ENCODE results near the gene FREM1. TPM values are rescaled to one million over a fixed set of nuclear protein-coding genes. Genes with fewer than 3 reads are reported as not detected.

Gene FREM1
- total and polyA plus RNA-seq, 2 donors (not counting 1 experiment from before 2014, with no cell fraction given), result not detected

DNA sequence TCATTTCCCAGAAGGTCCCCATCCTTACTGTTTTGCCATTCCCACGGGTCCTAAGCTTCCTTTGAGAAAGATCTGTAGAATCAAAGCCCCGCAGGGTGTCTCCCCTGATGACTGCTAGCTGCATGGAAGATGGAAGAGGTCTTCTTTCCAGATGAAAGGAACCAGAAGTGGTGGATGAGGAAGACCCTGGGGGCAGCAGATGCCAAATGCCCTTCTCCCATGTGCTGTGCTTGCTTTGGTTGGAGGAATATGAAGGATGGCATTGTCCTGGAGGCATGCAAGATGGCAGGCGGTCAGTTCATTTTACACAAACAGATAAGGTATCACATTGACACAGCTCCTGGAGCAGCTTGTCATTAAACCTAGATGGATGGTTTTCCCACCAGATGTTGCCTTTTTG is 161.9 kb downstream of the FREM1 start:
- intact Hi-C loops (cut with micrococcal nuclease), result no loop called here
- Histone ChIP-seq H3K4me1 (ENCODE audit: control insufficient read depth in 2 of 2, insufficient read depth in 2 of 2, low read length in 2 of 2) (no peaks in the 10 kb centered on the region), H3K4me2 (replicated peaks; ENCODE audit: low read depth, low read length, poor library complexity, severe bottlenecking) (no peak overlapping the region), H3K27me3 (replicated peaks in 1 of 4; ENCODE audit: control extremely low read depth in 1 of 4, control insufficient read depth in 3 of 4, insufficient read depth in 4 of 4, low read length in 3 of 4) (peaks cover 0 to 7% (median 0%) of the 10 kb centered on the region in 4 experiments), H3K27ac (ENCODE audit: low read length in 2 of 2) (no peak overlapping the region), H4K20me1 (ENCODE audit: control insufficient read depth, insufficient read depth, low read length, poor library complexity, severe bottlenecking) (no peaks in the 10 kb centered on the region), H3K9me3 (ENCODE audit: control extremely low read depth in 1 of 3, control insufficient read depth in 2 of 3, insufficient read depth in 1 of 3, low read length in 2 of 3) (no peaks in the 10 kb centered on the region), H3K9ac (ENCODE audit: low read length) (no peak overlapping the region), H3K4me3 (ENCODE audit: control extremely low read depth in 1 of 5, extremely low read depth in 1 of 5, insufficient read depth in 1 of 5, low read depth in 2 of 5, low read length in 4 of 5) (no peak overlapping the region), H3K36me3 (replicated peaks in 1 of 2; ENCODE audit: control extremely low read depth in 1 of 2, control insufficient read depth in 1 of 2, extremely low read depth in 1 of 2, insufficient read depth in 2 of 2, low read length in 1 of 2) (no peaks in the 10 kb centered on the region), H2AFZ (ENCODE audit: insufficient read depth, low read depth, low read length, poor library complexity, severe bottlenecking) (no peak overlapping the region), H3K79me2 (ENCODE audit: control insufficient read depth, insufficient read depth, low read length) (no peaks in the 10 kb centered on the region)
- Mint-ChIP-seq H3K4me1 (peaks cover 4% of the 10 kb centered on the region), H3K4me3 (no peak overlapping the region), H3K27me3 (peaks cover 47% of the 10 kb centered on the region), H3K9me3 (ENCODE audit: insufficient read depth) (peaks cover 2% of the 10 kb centered on the region), H3K27ac (no peak overlapping the region)
- DNase-seq, result no peak
- WGBS (ENCODE audit: insufficient coverage), result 92% methylated on average over 2 of the region's 3 CpGs
- ChIA-PET POLR2A (no interaction called here), CTCF (interaction anchor here (0.6 to 0.9 kb wide), 2 partner anchors 22 to 87 kb away, joined by 3 to 4 read pairs; no protein-coding TSS in a partner anchor)
- TF ChIP-seq, protein P1, sequence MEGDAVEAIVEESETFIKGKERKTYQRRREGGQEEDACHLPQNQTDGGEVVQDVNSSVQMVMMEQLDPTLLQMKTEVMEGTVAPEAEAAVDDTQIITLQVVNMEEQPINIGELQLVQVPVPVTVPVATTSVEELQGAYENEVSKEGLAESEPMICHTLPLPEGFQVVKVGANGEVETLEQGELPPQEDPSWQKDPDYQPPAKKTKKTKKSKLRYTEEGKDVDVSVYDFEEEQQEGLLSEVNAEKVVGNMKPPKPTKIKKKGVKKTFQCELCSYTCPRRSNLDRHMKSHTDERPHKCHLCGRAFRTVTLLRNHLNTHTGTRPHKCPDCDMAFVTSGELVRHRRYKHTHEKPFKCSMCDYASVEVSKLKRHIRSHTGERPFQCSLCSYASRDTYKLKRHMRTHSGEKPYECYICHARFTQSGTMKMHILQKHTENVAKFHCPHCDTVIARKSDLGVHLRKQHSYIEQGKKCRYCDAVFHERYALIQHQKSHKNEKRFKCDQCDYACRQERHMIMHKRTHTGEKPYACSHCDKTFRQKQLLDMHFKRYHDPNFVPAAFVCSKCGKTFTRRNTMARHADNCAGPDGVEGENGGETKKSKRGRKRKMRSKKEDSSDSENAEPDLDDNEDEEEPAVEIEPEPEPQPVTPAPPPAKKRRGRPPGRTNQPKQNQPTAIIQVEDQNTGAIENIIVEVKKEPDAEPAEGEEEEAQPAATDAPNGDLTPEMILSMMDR (IDR thresholded peaks at IDR 0.05), result no peak
- no peak for TF ChIP-seq EZH2 (IDR thresholded peaks at IDR 0.05; ENCODE audit: borderline replicate concordance, insufficient read depth, low read depth, low read length, poor library complexity, severe bottlenecking)
- ATAC-seq (ENCODE audit: low read depth), result no peak

DNA sequence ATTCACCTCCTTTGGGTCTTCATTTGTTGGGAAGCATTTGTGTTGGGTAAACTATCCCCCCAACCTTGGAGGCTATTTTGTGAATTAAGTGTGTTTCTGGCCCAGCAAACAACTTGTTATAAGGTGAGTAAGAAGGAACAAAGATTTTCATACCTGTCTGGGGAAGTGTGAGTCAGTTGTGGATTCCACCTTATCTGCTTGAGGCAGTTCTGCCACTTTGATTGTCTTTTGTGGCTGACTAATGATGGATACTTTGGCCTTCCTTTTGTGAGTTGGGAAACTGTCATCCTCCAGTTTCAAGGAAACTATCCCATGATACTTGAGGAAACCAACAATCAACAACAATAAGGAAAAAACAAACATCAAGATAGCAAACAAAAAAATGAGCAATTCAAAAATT is 163.1 kb downstream of the FREM1 start:
- Mint-ChIP-seq H3K4me3 (no peak overlapping the region), H3K27ac (no peak overlapping the region), H3K27me3 (peaks cover 44% of the 10 kb centered on the region), H3K4me1 (no peaks in the 10 kb centered on the region), H3K9me3 (ENCODE audit: insufficient read depth) (peaks cover 2% of the 10 kb centered on the region)
- Histone ChIP-seq H3K27me3 (replicated peaks in 1 of 4; ENCODE audit: control extremely low read depth in 1 of 4, control insufficient read depth in 3 of 4, insufficient read depth in 4 of 4, low read length in 3 of 4) (peaks cover 0 to 7% (median 0%) of the 10 kb centered on the region in 4 experiments), H3K9me3 (ENCODE audit: control extremely low read depth in 1 of 3, control insufficient read depth in 2 of 3, insufficient read depth in 1 of 3, low read length in 2 of 3) (no peaks in the 10 kb centered on the region), H3K4me3 (ENCODE audit: control extremely low read depth in 1 of 5, extremely low read depth in 1 of 5, insufficient read depth in 1 of 5, low read depth in 2 of 5, low read length in 4 of 5) (no peak overlapping the region), H2AFZ (ENCODE audit: insufficient read depth, low read depth, low read length, poor library complexity, severe bottlenecking) (no peak overlapping the region), H3K4me1 (ENCODE audit: control insufficient read depth in 2 of 2, insufficient read depth in 2 of 2, low read length in 2 of 2) (no peaks in the 10 kb centered on the region), H3K79me2 (ENCODE audit: control insufficient read depth, insufficient read depth, low read length) (no peaks in the 10 kb centered on the region), H3K27ac (ENCODE audit: low read length in 2 of 2) (no peak overlapping the region), H3K9ac (ENCODE audit: low read length) (no peak overlapping the region), H3K4me2 (replicated peaks; ENCODE audit: low read depth, low read length, poor library complexity, severe bottlenecking) (no peak overlapping the region), H3K36me3 (replicated peaks in 1 of 2; ENCODE audit: control extremely low read depth in 1 of 2, control insufficient read depth in 1 of 2, extremely low read depth in 1 of 2, insufficient read depth in 2 of 2, low read length in 1 of 2) (no peaks in the 10 kb centered on the region), H4K20me1 (ENCODE audit: control insufficient read depth, insufficient read depth, low read length, poor library complexity, severe bottlenecking) (no peaks in the 10 kb centered on the region)
- ChIA-PET POLR2A (no interaction called here), CTCF (no interaction called here)
- no peak for TF ChIP-seq EZH2 (IDR thresholded peaks at IDR 0.05; ENCODE audit: borderline replicate concordance, insufficient read depth, low read depth, low read length, poor library complexity, severe bottlenecking)
- TF ChIP-seq, protein P1 (IDR thresholded peaks at IDR 0.05), result no peak
- intact Hi-C loops (cut with micrococcal nuclease), result no loop called here
- ATAC-seq (ENCODE audit: low read depth) (no peak), DNase-seq (no peak)
